Liver (tissue), 9 donors: ENCODE data around the gene PARP4. TPM values are rescaled to one million over a fixed set of nuclear protein-coding genes. Genes with fewer than 3 reads are reported as not detected.

Source experiments
- DNase-seq: peaks from one replicate; pipeline ENCODE4 v3.0.0-alpha.2; 2017; ENCODE audit warnings: low spot score
- H3K27ac ChIP-seq, 2 donors: one replicate each; pipeline ENCODE4 v1.7.0; 2013; ENCODE audit warnings: inconsistent platforms in 2 of 2, low read length in 2 of 2, control low read depth in 1 of 2, low read depth in 1 of 2, mild to moderate bottlenecking in 1 of 2
- H3K27me3 ChIP-seq, 4 donors: one replicate each; pipeline versions ENCODE4 v1.6.1 to v1.7.0; 2013; ENCODE audit warnings: low read length in 3 of 4, inconsistent platforms in 1 of 4, mild to moderate bottlenecking in 1 of 4, moderate library complexity in 1 of 4; ENCODE audit not compliant: control insufficient read depth in 4 of 4, insufficient read depth in 4 of 4
- H3K36me3 ChIP-seq, 4 donors: one replicate each; pipeline versions ENCODE4 v1.6.1 to v1.7.0; 2013; ENCODE audit warnings: low read length in 3 of 4, mild to moderate bottlenecking in 3 of 4, low read depth in 1 of 4, moderate library complexity in 1 of 4; ENCODE audit not compliant: control insufficient read depth in 4 of 4, insufficient read depth in 3 of 4
- H3K4me1 ChIP-seq, 4 donors: one replicate each; pipeline versions ENCODE4 v1.6.1 to v1.7.0; 2013; ENCODE audit warnings: low read length in 3 of 4, mild to moderate bottlenecking in 3 of 4, moderate library complexity in 1 of 4; ENCODE audit not compliant: control insufficient read depth in 4 of 4, insufficient read depth in 4 of 4
- H3K4me3 ChIP-seq, 3 donors: one replicate each; pipeline versions ENCODE4 v1.6.1 to v1.7.0; 2013; ENCODE audit warnings: low read length in 3 of 3, control low read depth in 1 of 3, low read depth in 1 of 3, mild to moderate bottlenecking in 1 of 3
- H3K9ac ChIP-seq, 2 donors: one replicate each; pipeline ENCODE4 v1.7.0; 2013; ENCODE audit warnings: low read length in 2 of 2, mild to moderate bottlenecking in 2 of 2, moderate library complexity in 2 of 2, control low read depth in 1 of 2, low read depth in 1 of 2
- H3K9me3 ChIP-seq, 4 donors: one replicate each; pipeline versions ENCODE4 v1.6.1 to v1.7.0; 2013; ENCODE audit warnings: low read length in 3 of 4; ENCODE audit not compliant: control insufficient read depth in 4 of 4
- CTCF ChIP-seq: fragments of 150-350 bp; IDR thresholded peaks from 2 replicates; pipeline ENCODE4 v1.5.1; 2017; ENCODE audit warnings: improper control_type of control experiment, low read depth, low read length; ENCODE audit not compliant: missing input control
- EGR1 ChIP-seq, 2 donors: IDR thresholded peaks; 2 replicates each; pipeline ENCODE4 v1.6.1; 2016 to 2018; ENCODE audit warnings: antibody characterized with exemption in 2 of 2, low read depth in 2 of 2
- FOXA1 ChIP-seq: IDR thresholded peaks from 2 replicates; pipeline ENCODE4 v1.6.1; 2016; ENCODE audit warnings: antibody characterized with exemption
- FOXA2 ChIP-seq: IDR thresholded peaks from 2 replicates; pipeline ENCODE4 v1.6.1; 2016; ENCODE audit warnings: antibody characterized with exemption
- GABPA ChIP-seq, 2 donors: IDR thresholded peaks in 1 of 2; conservative IDR thresholded peaks in 1 of 2; 2 replicates each; pipeline ENCODE4 v1.6.1; 2016; ENCODE audit warnings: antibody characterized with exemption in 2 of 2, mild to moderate bottlenecking in 1 of 2, moderate library complexity in 1 of 2
- HNF4A ChIP-seq, 2 donors: conservative IDR thresholded peaks; 2 replicates each; pipeline ENCODE4 v1.6.1; 2016; ENCODE audit warnings: antibody characterized with exemption in 2 of 2, mild to moderate bottlenecking in 2 of 2
- HNF4G ChIP-seq: IDR thresholded peaks from 2 replicates; pipeline ENCODE4 v1.6.1; 2016; ENCODE audit warnings: antibody characterized with exemption
- JUND ChIP-seq, 2 donors: IDR thresholded peaks; 2 replicates each; pipeline ENCODE4 v1.6.1; 2016; ENCODE audit warnings: antibody characterized with exemption in 2 of 2
- MAX ChIP-seq: IDR thresholded peaks from 2 replicates; pipeline ENCODE4 v1.6.1; 2016; ENCODE audit warnings: antibody characterized with exemption
- NR2F2 ChIP-seq: IDR thresholded peaks from 2 replicates; pipeline ENCODE4 v1.6.1; 2016; ENCODE audit warnings: antibody characterized with exemption
- RAD21 ChIP-seq, 2 donors: IDR thresholded peaks; 2 replicates each; pipeline ENCODE4 v1.6.1; 2016; ENCODE audit warnings: antibody characterized with exemption in 2 of 2, mild to moderate bottlenecking in 2 of 2
- REST ChIP-seq: IDR thresholded peaks from 2 replicates; pipeline ENCODE4 v1.6.1; 2016; ENCODE audit warnings: antibody characterized with exemption, mild to moderate bottlenecking
- RXRA ChIP-seq, 2 donors: IDR thresholded peaks; 2 replicates each; pipeline ENCODE4 v1.6.1; 2017 to 2018; ENCODE audit warnings: antibody characterized with exemption in 2 of 2, mild to moderate bottlenecking in 1 of 2
- SP1 ChIP-seq: IDR thresholded peaks from 2 replicates; pipeline ENCODE4 v1.6.1; 2018; ENCODE audit warnings: antibody characterized with exemption, mild to moderate bottlenecking
- YY1 ChIP-seq: IDR thresholded peaks from 2 replicates; pipeline ENCODE4 v1.6.1; 2016; ENCODE audit warnings: antibody characterized with exemption, mild to moderate bottlenecking
- ZBTB33 ChIP-seq: IDR thresholded peaks from 2 replicates; pipeline ENCODE4 v1.6.1; 2016; ENCODE audit warnings: antibody characterized with exemption
- WGBS: extraction: QIAGEN DNeasy Blood & Tissue Kit; methylation state at CpG from one replicate; pipeline ENCODE4 v1.1.7; 2013; 5-methylcytosine and 5-hydroxymethylcytosine counted together
- polyA plus RNA-seq, 2 donors: library from polyadenylated mRNA; stranded (reverse) in 1 of 2; unstranded in 1 of 2; fragments of 200-250 nt in 1 of 2; fragments of >200 nt in 1 of 2; fragmentation: Nextera tagmentation in 1 of 2; extraction: Ambion mirVana in 1 of 2; gene quantifications; one replicate each; pipeline versions ENCODE4 v1.2.1 to v1.2.3, GENCODE V29; 2013 to 2015
- total RNA-seq, 2 donors: library from RNA; depleted of rRNA; stranded (reverse); fragments of >200 nt; gene quantifications; one replicate each; pipeline ENCODE4 v1.2.3, GENCODE V29; 2014
- TF ChIP-seq, protein P1 (sequence below): IDR thresholded peaks from 2 replicates; pipeline ENCODE4 v1.6.1; 2016; ENCODE audit warnings: antibody characterized with exemption
- donor health status: healthy.
- donor health status: healthy.
- donor health status: healthy.
- donor health status: healthy.
- donor health status: healthy.

Gene PARP4
- total and polyA plus RNA-seq, 4 donors = 10.7 to 29.3 (median 17.7) TPM

- no peak for DNase-seq
- no peaks in the 10 kb centered on the region for H3K36me3 ChIP-seq
- peaks cover 0 to 14% (median 0%) of the 10 kb centered on the region in 4 donors for H3K27me3 ChIP-seq
- no peak overlapping the region for H3K27ac ChIP-seq
- no peaks in the 10 kb centered on the region for H3K4me1 ChIP-seq
- no peaks in the 10 kb centered on the region for H3K9me3 ChIP-seq
- no peak overlapping the region for H3K9ac ChIP-seq
- WGBS = 75% methylated on average over 4 of the region's 4 CpGs
- TF ChIP-seq CTCF = no peak
- no peak for TF ChIP-seq JUND (IDR thresholded peaks at IDR 0.05)
- no peak for TF ChIP-seq RAD21 (IDR thresholded peaks at IDR 0.05)
- no peak for TF ChIP-seq NR2F2
- no peak for TF ChIP-seq REST
- TF ChIP-seq HNF4A (conservative IDR thresholded peaks at IDR 0.05) = no peak
- H3K4me3 ChIP-seq = no peak overlapping the region
Observed at GRCh38 chr13:24528816-24529398, 16.3 kb upstream of the PARP4 start.

- Histone ChIP-seq H3K27ac (no peak overlapping the region), H3K9me3 (no peaks in the 10 kb centered on the region), H3K36me3 (no peaks in the 10 kb centered on the region), H3K9ac (no peak overlapping the region), H3K4me1 (no peaks in the 10 kb centered on the region), H3K4me3 (no peak overlapping the region), H3K27me3 (peaks cover 0 to 11% (median 0%) of the 10 kb centered on the region in 4 donors)
- TF ChIP-seq, protein P1, sequence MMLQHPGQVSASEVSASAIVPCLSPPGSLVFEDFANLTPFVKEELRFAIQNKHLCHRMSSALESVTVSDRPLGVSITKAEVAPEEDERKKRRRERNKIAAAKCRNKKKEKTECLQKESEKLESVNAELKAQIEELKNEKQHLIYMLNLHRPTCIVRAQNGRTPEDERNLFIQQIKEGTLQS = no peak
- TF ChIP-seq HNF4A (conservative IDR thresholded peaks at IDR 0.05) = no peak
- no peak for TF ChIP-seq SP1
- TF ChIP-seq GABPA (IDR thresholded peaks at IDR 0.05 in 1 of 2, conservative IDR thresholded peaks at IDR 0.05 in 1 of 2) = no peak
- no peak for TF ChIP-seq JUND (IDR thresholded peaks at IDR 0.05)
- no peak for TF ChIP-seq ZBTB33
- no peak for TF ChIP-seq CTCF
- TF ChIP-seq RXRA (IDR thresholded peaks at IDR 0.05) = no peak
- no peak for TF ChIP-seq FOXA1
- no peak for TF ChIP-seq MAX
- no peak for TF ChIP-seq NR2F2
- no peak for TF ChIP-seq HNF4G
- no peak for TF ChIP-seq RAD21 (IDR thresholded peaks at IDR 0.05)
- TF ChIP-seq FOXA2 = no peak
- TF ChIP-seq REST = no peak
- TF ChIP-seq YY1 = no peak
- TF ChIP-seq EGR1 (IDR thresholded peaks at IDR 0.05; ENCODE audit: low read depth in 2 of 2) = no peak
- no peak for DNase-seq
- 88% methylated on average over 6 of the region's 6 CpGs for WGBS
Observed at GRCh38 chr13:24527266-24527775, 14.7 kb upstream of the PARP4 start.
